HepG2 (cell line): Measurements from ENCODE around the gene DNM3. TPM values are rescaled to one million over a fixed set of nuclear protein-coding genes. Genes with fewer than 3 reads are reported as not detected.

Experiments
- ATAC-seq: fragments of 200-7000 bp; cut with Tn5 transposase; 3 replicates; pipeline ENCODE4 v1.9.1; 2020; ENCODE audit warnings: mild to moderate bottlenecking, moderate library complexity
- BruUV-seq: library from RNA; stranded (reverse); fragments of 400-500 nt; replicated peaks from 2 replicates; lab custom pipeline; 2021; lab: Mats Ljungman, UMichigan
- CTCF ChIA-PET: fragments of 300-600 bp; formaldehyde crosslinking; extraction: SDS; loops from one replicate; lab custom pipeline; 2021; ENCODE audit warnings: low total read pairs, inconsistent platforms, low intra/inter-chr PET ratio; lab: Yijun Ruan, JAX
- POLR2A ChIA-PET: fragments of 350-600 bp; sonication (Branson Sonifier 250); formaldehyde crosslinking; loops from one replicate; lab custom pipeline; 2020; ENCODE audit warnings: antibody characterized with exemption, inconsistent platforms; lab: Yijun Ruan, JAX
- DNase-seq: peaks from one replicate; pipeline ENCODE4 v3.0.0-alpha.2; 2015; ENCODE audit warnings: low spot score
- FAIRE-seq: peaks from 3 replicates; lab custom pipeline; 2011; peaks lifted over from hg19 to GRCh38; lab: Jason Lieb, UNC
- H2AFZ ChIP-seq: one replicate; pipeline ENCODE4 v1.6.1; 2011; ENCODE audit warnings: low read length, inconsistent platforms
- H3K27ac ChIP-seq: fragments of 300-600 bp; 3 replicates; pipeline ENCODE4 v1.8.0; 2011; ENCODE audit warnings: mixed run types, mild to moderate bottlenecking, mixed read lengths, low read length, inconsistent platforms; ENCODE audit not compliant: insufficient read depth; ENCODE audit errors: extremely low read length
- H3K27me3 ChIP-seq, 2 experiments: fragments of 200-600 bp in 1 of 2; 2 replicates in 1 of 2; 3 replicates in 1 of 2; pipeline versions ENCODE4 v1.6.0 to v1.8.0; 2011; ENCODE audit warnings: low read length in 2 of 2, mild to moderate bottlenecking in 2 of 2, moderate library complexity in 2 of 2, inconsistent platforms in 1 of 2; ENCODE audit not compliant: insufficient read depth in 2 of 2, control insufficient read depth in 1 of 2
- H3K36me3 ChIP-seq, 2 experiments: fragments of 200-600 bp in 1 of 2; replicated peaks in 1 of 2; 2 replicates in 1 of 2; 3 replicates in 1 of 2; pipeline versions ENCODE4 v1.5.1 to v1.8.0; 2011; ENCODE audit warnings: low read length in 2 of 2, inconsistent platforms in 1 of 2; ENCODE audit not compliant: insufficient read depth in 2 of 2, control insufficient read depth in 1 of 2
- H3K4me1 ChIP-seq: 2 replicates; pipeline ENCODE4 v1.5.1; 2012; ENCODE audit warnings: low read length, inconsistent platforms; ENCODE audit not compliant: insufficient read depth
- H3K4me2 ChIP-seq: 2 replicates; pipeline ENCODE4 v1.6.0; 2011; ENCODE audit warnings: low read depth, low read length, inconsistent platforms
- H3K4me3 ChIP-seq, 3 experiments: fragments of 200-600 bp in 1 of 3; sonication (generic), shearing (Covaris generic) in 1 of 3; replicated peaks in 1 of 3; 2 replicates each; pipeline ENCODE4 v1.5.1; 2011 to 2016; ENCODE audit warnings: low read length in 3 of 3, inconsistent platforms in 2 of 3, low read depth in 2 of 3, mild to moderate bottlenecking in 2 of 3, control low read depth in 1 of 3, mixed read lengths in 1 of 3; ENCODE audit not compliant: insufficient read depth in 1 of 3
- H3K79me2 ChIP-seq: one replicate; pipeline ENCODE4 v1.6.1; 2011; ENCODE audit warnings: low read length, inconsistent platforms; ENCODE audit not compliant: insufficient read depth
- H3K9ac ChIP-seq: 2 replicates; pipeline ENCODE4 v1.6.0; 2011; ENCODE audit warnings: mild to moderate bottlenecking, low read depth, low read length, inconsistent platforms; ENCODE audit not compliant: insufficient read depth
- H3K9me3 ChIP-seq: 2 replicates; pipeline ENCODE4 v1.5.1; 2012; ENCODE audit warnings: mild to moderate bottlenecking, low read length
- H4K20me1 ChIP-seq: 2 replicates; pipeline ENCODE4 v1.6.0; 2011; ENCODE audit warnings: inconsistent platforms, mild to moderate bottlenecking, low read length, moderate library complexity; ENCODE audit not compliant: insufficient read depth
- BRCA1 ChIP-seq: sonication (generic); formaldehyde crosslinking; IDR thresholded peaks from 2 replicates; pipeline ENCODE4 v1.4.0; 2020; ENCODE audit warnings: missing genetic modification reagents
- FOXA3 ChIP-seq: IDR thresholded peaks from 2 replicates; pipeline ENCODE4 v1.6.1; 2016; ENCODE audit warnings: missing genetic modification reagents, missing compliant biosample characterization
- GABPB1 ChIP-seq: IDR thresholded peaks from 2 replicates; pipeline ENCODE4 v1.6.1; 2016; ENCODE audit warnings: mild to moderate bottlenecking, missing genetic modification reagents, moderate library complexity, missing compliant biosample characterization
- GFI1 ChIP-seq: sonication (generic); formaldehyde crosslinking; IDR thresholded peaks from 2 replicates; pipeline ENCODE4 v1.5.0; 2020; ENCODE audit warnings: missing genetic modification reagents, mild to moderate bottlenecking, borderline replicate concordance
- HIC2 ChIP-seq: sonication (generic); formaldehyde crosslinking; IDR thresholded peaks from 2 replicates; pipeline ENCODE4 v1.9.0; 2022; ENCODE audit warnings: low read depth, missing genetic modification reagents
- HMG20B ChIP-seq: conservative IDR thresholded peaks from 2 replicates; pipeline ENCODE4 v1.6.1; 2016; ENCODE audit warnings: missing genetic modification reagents, missing compliant biosample characterization
- HMGA1 ChIP-seq: sonication (generic); formaldehyde crosslinking; conservative IDR thresholded peaks from 2 replicates; pipeline ENCODE4 v1.4.0; 2020; ENCODE audit warnings: missing genetic modification reagents
- KDM3A ChIP-seq: IDR thresholded peaks from 2 replicates; pipeline ENCODE4 v1.6.1; 2018; ENCODE audit warnings: low read depth, missing compliant biosample characterization
- KLF11 ChIP-seq: IDR thresholded peaks from 2 replicates; pipeline ENCODE4 v1.6.1; 2016; ENCODE audit warnings: missing compliant biosample characterization
- MXD3 ChIP-seq: IDR thresholded peaks from 2 replicates; pipeline ENCODE4 v1.6.1; 2016; ENCODE audit warnings: mild to moderate bottlenecking, missing biosample characterization, missing genetic modification reagents
- PAWR ChIP-seq: sonication (generic); formaldehyde crosslinking; IDR thresholded peaks from 2 replicates; pipeline ENCODE4 v1.4.0; 2020; ENCODE audit warnings: missing genetic modification reagents, mild to moderate bottlenecking, borderline replicate concordance
- SMARCE1 ChIP-seq: fragments of 450-650 bp; IDR thresholded peaks from 2 replicates; pipeline ENCODE4 v1.6.1; 2017; ENCODE audit warnings: borderline replicate concordance
- SNAPC2 ChIP-seq: sonication (generic); formaldehyde crosslinking; IDR thresholded peaks from 2 replicates; pipeline ENCODE4 v1.8.1; 2022; ENCODE audit warnings: mild to moderate bottlenecking, missing genetic modification reagents
- ZEB1 ChIP-seq: IDR thresholded peaks from 2 replicates; pipeline ENCODE4 v1.6.1; 2012; ENCODE audit warnings: mild to moderate bottlenecking, low read depth, inconsistent platforms; ENCODE audit not compliant: insufficient replicate concordance
- ZNF572 ChIP-seq: sonication (generic); formaldehyde crosslinking; IDR thresholded peaks from 2 replicates; pipeline ENCODE4 v1.5.1; 2020; ENCODE audit warnings: mild to moderate bottlenecking, missing genetic modification reagents
- ZNF737 ChIP-seq: sonication (generic); formaldehyde crosslinking; IDR thresholded peaks from 2 replicates; pipeline ENCODE4 v1.5.0; 2020; ENCODE audit warnings: missing genetic modification reagents, mild to moderate bottlenecking, borderline replicate concordance
- ZNF768 ChIP-seq: sonication (generic); formaldehyde crosslinking; IDR thresholded peaks from 2 replicates; pipeline ENCODE4 v1.4.0; 2020; ENCODE audit warnings: missing genetic modification reagents
- ZNF891 ChIP-seq: sonication (generic); formaldehyde crosslinking; IDR thresholded peaks from 2 replicates; pipeline ENCODE4 v1.5.0; 2020; ENCODE audit warnings: mild to moderate bottlenecking, missing genetic modification reagents
- WGBS: methylation state at CpG from one replicate; pipeline ENCODE4 v1.1.6; 2017; ENCODE audit warnings: low lambda C conversion rate; 5-methylcytosine and 5-hydroxymethylcytosine counted together
- in situ Hi-C: cut with HindIII; loops from 2 replicates; pipeline ENCODE4 v1.10.0; 2017; ENCODE audit warnings: low pct_unique_long_range_greater_than_20kb; ENCODE audit not compliant: extremely low pct_ligation_motif_present
- intact Hi-C: fragments of 100-400 bp; cut with micrococcal nuclease; formaldehyde crosslinking; loops from one replicate; pipeline ENCODE4 v1.10.0; 2022; ENCODE audit not compliant: unreplicated experiment
- polyA plus RNA-seq, 8 experiments: library from polyadenylated mRNA; depleted of rRNA in 3 of 8; stranded (reverse) in 7 of 8; unstranded in 1 of 8; fragments of >200 nt; fragmentation: Illumina TruSeq in 4 of 8; extraction: Trizol in 4 of 8; gene quantifications; 2 replicates each; pipeline versions ENCODE4 v1.2.1 to v1.2.3, GENCODE V29; 2011 to 2016; ENCODE audit warnings: low read depth in 4 of 8, missing spikeins in 1 of 8, mixed read lengths in 1 of 8; ENCODE audit not compliant: insufficient read depth in 1 of 8
- total RNA-seq, 5 experiments: library from RNA; depleted of rRNA; stranded (reverse); fragments of >200 nt; fragmentation: Illumina TruSeq; extraction: Trizol; gene quantifications; 2 replicates each; pipeline ENCODE4 v1.2.3, GENCODE V29; 2016; ENCODE audit warnings: low read depth in 1 of 5

Gene DNM3
- total and polyA plus RNA-seq, 2 of the 13 experiments (the other 11 are each of a cell fraction or from before 2014, with no cell fraction given), result 0.05 TPM; not detected in 1

DNA sequence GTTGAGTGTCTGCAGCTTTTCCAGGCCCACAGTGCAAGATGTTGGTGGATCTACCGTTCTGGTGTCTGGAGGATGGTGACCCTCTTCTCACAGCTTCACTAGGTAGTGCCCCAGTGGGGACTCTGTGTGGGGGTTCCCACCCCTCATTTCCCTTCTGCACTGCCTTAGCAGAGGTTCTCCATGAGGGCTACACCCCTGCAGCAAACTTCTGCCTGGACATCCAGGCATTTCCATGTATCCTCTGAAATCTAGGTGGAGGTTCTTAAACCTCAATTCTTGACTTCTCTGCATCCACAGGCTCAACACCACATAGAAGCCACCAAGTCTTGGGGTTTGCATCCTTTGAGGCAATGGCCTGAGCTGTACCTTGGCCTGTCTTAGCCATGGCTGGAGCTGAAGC, 14.3 kb upstream of the DNM3 start:
- BruUV-seq, result no TSS peak
- in situ Hi-C loops, result no loop called here
- CTCF ChIA-PET, result no interaction called here

DNA sequence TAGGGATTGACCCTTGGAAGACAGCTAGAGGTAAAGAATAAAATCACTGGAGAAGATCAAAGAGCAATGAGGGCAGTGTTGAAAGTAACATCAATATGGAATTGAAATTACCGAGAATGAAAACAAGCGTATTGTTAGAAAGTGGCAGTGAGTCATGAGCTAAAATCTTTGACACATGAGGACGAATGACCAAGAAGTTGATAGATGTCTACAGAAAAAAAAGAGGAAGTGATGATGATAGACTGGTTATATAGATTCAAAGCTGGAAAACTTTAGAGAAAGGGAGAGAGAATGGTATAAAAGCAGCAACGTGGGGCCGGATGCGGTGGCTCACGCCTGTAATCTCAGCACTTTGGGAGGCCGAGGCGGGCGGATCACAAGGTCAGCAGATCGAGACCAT, 12.5 kb upstream of the DNM3 start:
- H3K27me3 ChIP-seq, result no peaks in the 10 kb centered on the region
- H3K27ac ChIP-seq, result no peak overlapping the region
- FAIRE-seq (no peak), ATAC-seq (no peak), DNase-seq (no peak)
- no peak overlapping the region for H3K9ac ChIP-seq
- POLR2A ChIA-PET, result no interaction called here
- no peaks in the 10 kb centered on the region for H3K36me3 ChIP-seq
- no peak overlapping the region for H2AFZ ChIP-seq
- in situ Hi-C loops, result no loop called here
- H3K4me3 ChIP-seq, result no peak overlapping the region
- CTCF ChIA-PET, result no interaction called here
- H3K4me2 ChIP-seq, result no peak overlapping the region
- H3K9me3 ChIP-seq, result peaks cover 20% of the 10 kb centered on the region
- intact Hi-C loops, result no loop called here
- H3K79me2 ChIP-seq, result no peaks in the 10 kb centered on the region
- BruUV-seq, result no TSS peak
- 76% methylated on average over 11 of the region's 11 CpGs for WGBS
- H4K20me1 ChIP-seq, result no peaks in the 10 kb centered on the region
- H3K4me1 ChIP-seq, result no peaks in the 10 kb centered on the region
- no peak for TF ChIP-seq ZNF891 (CRISPR knock-in tag)
- no peak for TF ChIP-seq SMARCE1
- TF ChIP-seq MXD3 (CRISPR knock-in tag), result no peak
- no peak for TF ChIP-seq GABPB1 (CRISPR knock-in tag)
- TF ChIP-seq BRCA1, result no peak
- no peak for TF ChIP-seq GFI1
- TF ChIP-seq KDM3A, result no peak

More for the DNA sequence above, 14.3 kb upstream of the DNM3 start:
- Histone ChIP-seq H4K20me1 (no peaks in the 10 kb centered on the region), H3K27ac (no peak overlapping the region), H3K4me3 (no peak overlapping the region), H3K27me3 (no peaks in the 10 kb centered on the region), H3K9ac (no peak overlapping the region), H2AFZ (no peak overlapping the region), H3K36me3 (no peaks in the 10 kb centered on the region), H3K4me1 (no peaks in the 10 kb centered on the region), H3K4me2 (no peak overlapping the region), H3K9me3 (peaks cover 20% of the 10 kb centered on the region), H3K79me2 (no peaks in the 10 kb centered on the region)
- no peak for TF ChIP-seq KLF11 (CRISPR knock-in tag)
- no peak for TF ChIP-seq ZNF572 (CRISPR knock-in tag)
- TF ChIP-seq ZNF737 (CRISPR knock-in tag), result no peak
- TF ChIP-seq SNAPC2 (CRISPR knock-in tag), result no peak
- TF ChIP-seq ZNF768 (CRISPR knock-in tag), result no peak
- no peak for TF ChIP-seq HMG20B
- no peak for TF ChIP-seq HMGA1 (CRISPR knock-in tag)
- no peak for TF ChIP-seq PAWR (CRISPR knock-in tag)
- TF ChIP-seq HIC2 (CRISPR knock-in tag), result no peak
- TF ChIP-seq ZEB1, result no peak
- no peak for TF ChIP-seq FOXA3
- WGBS, result no CpG with 5 or more reads among the region's 1 CpG
- DNase-seq (no peak), FAIRE-seq (no peak), ATAC-seq (no peak)
- POLR2A ChIA-PET, result no interaction called here
- intact Hi-C loops, result no loop called here
